SJSA1 (cell line): ENCODE data around the gene UVSSA. TPM values are rescaled to one million over a fixed set of nuclear protein-coding genes. Genes with fewer than 3 reads are reported as not detected.

ENCODE experiments used
- DNase-seq, 2 experiments: peaks; one replicate each; pipeline ENCODE4 v3.0.0-alpha.2; 2015 to 2020; ENCODE audit warnings: low spot score in 2 of 2, low read depth in 1 of 2
- H3K27ac ChIP-seq: fragments of 250-450 bp; sonication (Bioruptor Pico); 2 replicates; pipeline ENCODE4 v1.5.1; 2020; ENCODE audit warnings: mild to moderate bottlenecking, moderate library complexity
- H3K27me3 ChIP-seq: fragments of 250-450 bp; sonication (Bioruptor Pico); replicated peaks from 2 replicates; pipeline ENCODE4 v1.5.1; 2020; ENCODE audit warnings: mild to moderate bottlenecking, moderate library complexity
- H3K36me3 ChIP-seq: fragments of 250-450 bp; sonication (Bioruptor Pico); 2 replicates; pipeline ENCODE4 v1.5.1; 2020; ENCODE audit warnings: mild to moderate bottlenecking
- H3K4me1 ChIP-seq: fragments of 250-450 bp; sonication (Bioruptor Pico); replicated peaks from 2 replicates; pipeline ENCODE4 v1.6.1; 2021; ENCODE audit warnings: mild to moderate bottlenecking
- H3K4me3 ChIP-seq: fragments of 250-450 bp; sonication (Bioruptor Pico); 2 replicates; pipeline ENCODE4 v1.5.1; 2020; ENCODE audit warnings: mild to moderate bottlenecking
- H3K9me3 ChIP-seq: fragments of 250-450 bp; sonication (Bioruptor Pico); replicated peaks from 2 replicates; pipeline ENCODE4 v1.5.1; 2020; ENCODE audit warnings: mild to moderate bottlenecking
- total RNA-seq: library from RNA; depleted of rRNA; stranded (reverse); fragments of >200 nt; shearing (Covaris generic); gene quantifications from 2 replicates; pipeline ENCODE4 v1.2.3, GENCODE V29; 2014

Gene UVSSA
- total RNA-seq, 1 experiment from 2014 or later: 2.5 TPM

DNA sequence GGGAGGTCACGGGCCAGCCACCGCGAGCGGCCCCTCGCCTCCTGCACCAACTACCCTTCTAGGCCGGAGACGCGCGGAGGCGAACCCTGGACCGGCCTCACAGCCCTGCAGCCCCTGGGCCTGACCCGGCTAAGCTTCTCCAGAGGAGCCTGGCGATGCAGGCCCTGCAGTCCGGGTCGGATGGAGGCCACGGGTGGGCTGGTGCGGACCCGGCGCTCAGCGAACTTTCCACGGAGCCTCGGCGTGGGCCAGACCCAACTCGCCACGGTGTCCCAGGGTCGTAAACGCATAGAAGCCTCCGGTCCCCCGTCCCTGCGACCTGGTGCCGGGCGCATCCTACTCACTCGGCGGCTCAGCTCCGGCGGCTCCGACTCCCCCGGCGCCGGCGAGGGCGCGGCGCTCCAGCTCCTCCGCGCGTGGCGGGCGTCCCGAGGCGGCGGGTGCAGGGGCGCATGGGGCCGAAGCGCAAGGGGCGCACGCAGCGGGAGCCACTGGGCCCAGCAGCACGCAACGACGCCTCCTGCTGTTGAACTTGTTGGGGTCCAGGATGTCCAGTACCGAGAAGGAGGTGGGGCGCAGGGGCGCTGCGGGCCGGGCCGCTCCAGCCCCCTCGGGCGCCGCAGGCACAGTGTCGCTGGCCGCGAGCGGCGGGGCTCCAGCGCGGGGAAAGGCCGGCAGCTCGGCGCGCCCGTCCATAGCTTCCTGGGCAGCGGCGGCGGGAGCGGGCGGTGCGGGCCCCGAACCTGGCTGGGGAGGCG lies 58.8 kb downstream of the UVSSA start:
- Histone ChIP-seq H3K27me3 (peaks cover 33% of the 10 kb centered on the region), H3K9me3 (0 out of 2 replicates have a peak, but pooled peaks cover 2% of the 10 kb centered on the region), H3K36me3 (no peaks in the 10 kb centered on the region), H3K27ac (no peak overlapping the region), H3K4me3 (no peak overlapping the region), H3K4me1 (no peaks in the 10 kb centered on the region)
- no peak for DNase-seq

GRCh38 chr4:1406394-1406980 lies 59.5 kb downstream of the UVSSA start, which contains the start of gene NKX1-1:
NKX1-1 (minus strand) TSS chr4:1406442; CDS start chr4:1406442, 0 bp downstream.
- no peaks in the 10 kb centered on the region for H3K36me3 ChIP-seq
- no peaks in the 10 kb centered on the region for H3K4me1 ChIP-seq
- H3K27me3 ChIP-seq: peaks cover 33% of the 10 kb centered on the region

DNA sequence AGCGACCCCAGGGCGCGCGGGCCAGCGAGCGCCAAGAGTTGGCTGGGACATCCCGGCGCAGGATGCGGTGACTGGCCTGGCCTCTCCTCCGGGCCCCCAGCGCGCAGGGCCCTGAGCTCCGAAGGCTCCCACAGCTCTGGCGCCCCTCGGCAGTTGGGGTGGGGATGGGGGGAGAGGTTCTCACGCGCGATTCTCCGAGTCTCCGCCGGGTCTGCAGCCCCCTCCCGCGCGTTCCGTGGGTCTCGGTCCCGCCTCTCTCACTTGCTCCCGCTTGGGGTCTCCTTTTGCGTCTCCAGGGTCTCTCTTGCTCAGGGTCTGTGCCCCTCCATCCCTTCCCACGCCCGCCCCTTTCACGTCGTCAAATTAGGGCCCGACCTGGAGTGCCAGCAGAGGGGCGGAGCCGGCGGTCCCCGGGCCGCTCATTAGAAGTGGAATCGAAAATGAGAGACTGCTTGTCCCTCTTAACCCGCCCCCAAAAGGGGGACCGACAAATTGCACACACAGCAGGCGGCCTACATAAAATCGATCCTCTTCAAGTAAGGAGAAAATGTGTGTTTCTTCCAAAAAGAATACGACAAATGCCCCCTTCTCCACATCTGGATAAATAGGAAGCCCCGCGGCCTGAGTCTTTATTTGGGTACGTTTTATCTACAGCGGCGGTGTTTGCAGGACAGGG lies 60.1 kb downstream of the UVSSA start:
- no peaks in the 10 kb centered on the region for H3K4me1 ChIP-seq
- no peak for DNase-seq
- H3K27ac ChIP-seq: no peak overlapping the region
- H3K4me3 ChIP-seq: no peak overlapping the region
- H3K27me3 ChIP-seq: peaks cover 30% of the 10 kb centered on the region
- 0 out of 2 replicates have a peak, but pooled peaks cover 2% of the 10 kb centered on the region for H3K9me3 ChIP-seq
- no peaks in the 10 kb centered on the region for H3K36me3 ChIP-seq

More at GRCh38 chr4:1406394-1406980, 59.5 kb downstream of the UVSSA start, which contains the start of gene NKX1-1:
- H3K27ac ChIP-seq: no peak within 1 kb of the TSS
- 0 out of 2 replicates have a peak, but pooled peaks cover 2% of the 10 kb centered on the region for H3K9me3 ChIP-seq
- DNase-seq: no peak
- H3K4me3 ChIP-seq: no peak within 1 kb of the TSS

DNA sequence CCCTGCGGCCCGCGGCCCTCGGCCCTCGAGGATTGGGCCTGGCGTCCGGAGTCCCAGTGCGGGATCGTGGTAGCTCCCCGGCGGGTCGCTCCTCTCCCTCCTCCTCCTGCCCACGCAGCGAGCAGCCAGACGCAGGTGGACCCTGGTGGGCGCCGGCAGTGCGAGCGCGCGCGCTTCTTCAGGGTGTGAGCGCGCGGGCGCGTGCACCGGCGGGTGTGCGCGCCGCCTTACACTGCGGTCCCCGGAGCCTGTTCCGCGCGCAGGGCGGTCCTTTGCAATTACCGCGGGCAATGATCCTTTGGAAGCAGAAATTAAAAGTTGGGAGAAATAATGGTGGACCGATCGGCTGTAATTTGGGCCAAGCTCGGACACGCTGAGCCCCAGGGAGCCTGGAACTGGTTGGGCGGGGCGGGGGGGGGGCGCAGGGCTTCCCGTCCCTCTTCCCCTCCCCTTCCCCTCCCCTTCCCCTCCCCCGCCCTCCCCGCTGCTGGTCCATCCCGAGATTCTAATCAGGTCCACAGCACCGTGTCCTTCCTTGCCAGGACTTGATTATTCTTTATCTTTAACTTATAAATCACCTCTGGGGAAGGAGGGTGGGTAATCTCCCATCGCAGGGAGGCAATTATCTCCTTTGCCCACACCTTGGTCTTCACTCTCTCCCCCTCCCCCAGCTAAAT lies 60.8 kb downstream of the UVSSA start:
- no peak overlapping the region for H3K27ac ChIP-seq
- H3K4me3 ChIP-seq: no peak overlapping the region
- 0 out of 2 replicates have a peak, but pooled peaks cover 2% of the 10 kb centered on the region for H3K9me3 ChIP-seq
- no peaks in the 10 kb centered on the region for H3K36me3 ChIP-seq
- no peak for DNase-seq
- no peaks in the 10 kb centered on the region for H3K4me1 ChIP-seq
- peaks cover 24% of the 10 kb centered on the region for H3K27me3 ChIP-seq

GRCh38 chr4:1408418-1408817 lies 61.4 kb downstream of the UVSSA start:
- H3K4me3 ChIP-seq: no peak overlapping the region
- no peak overlapping the region for H3K27ac ChIP-seq
- no peak for DNase-seq
- H3K36me3 ChIP-seq: no peaks in the 10 kb centered on the region
- peaks cover 23% of the 10 kb centered on the region for H3K27me3 ChIP-seq
- H3K9me3 ChIP-seq: 0 out of 2 replicates have a peak, but pooled peaks cover 2% of the 10 kb centered on the region
- H3K4me1 ChIP-seq: no peaks in the 10 kb centered on the region

- Histone ChIP-seq H3K36me3 (no peaks in the 10 kb centered on the region), H3K27me3 (peaks cover 22% of the 10 kb centered on the region), H3K9me3 (0 out of 2 replicates have a peak, but pooled peaks cover 2% of the 10 kb centered on the region), H3K4me1 (no peaks in the 10 kb centered on the region), H3K27ac (no peak overlapping the region), H3K4me3 (no peak overlapping the region)
- DNase-seq: no peak
These were observed 62.1 kb downstream of the UVSSA start for GRCh38 chr4:1409079-1409478.

GRCh38 chr4:1409491-1410425 lies 62.8 kb downstream of the UVSSA start:
- H3K4me3 ChIP-seq: no peak overlapping the region
- H3K4me1 ChIP-seq: no peaks in the 10 kb centered on the region
- no peak for DNase-seq
- H3K27ac ChIP-seq: no peak overlapping the region
- peaks cover 18% of the 10 kb centered on the region for H3K27me3 ChIP-seq
- H3K36me3 ChIP-seq: no peaks in the 10 kb centered on the region
- H3K9me3 ChIP-seq: 0 out of 2 replicates have a peak, but pooled peaks cover 2% of the 10 kb centered on the region

GRCh38 chr4:1410491-1411325 lies 63.7 kb downstream of the UVSSA start:
- H3K9me3 ChIP-seq: 0 out of 2 replicates have a peak, but pooled peaks cover 2% of the 10 kb centered on the region
- H3K27me3 ChIP-seq: peaks cover 14% of the 10 kb centered on the region; the same call in 1 of the 2 replicates
- no peaks in the 10 kb centered on the region for H3K36me3 ChIP-seq
- H3K27ac ChIP-seq: no peak overlapping the region
- H3K4me1 ChIP-seq: no peaks in the 10 kb centered on the region
- DNase-seq: no peak
- H3K4me3 ChIP-seq: no peak overlapping the region

GRCh38 chr4:1411436-1412375 lies 64.7 kb downstream of the UVSSA start:
- DNase-seq: no peak
- no peaks in the 10 kb centered on the region for H3K36me3 ChIP-seq
- no peak overlapping the region for H3K4me3 ChIP-seq
- H3K9me3 ChIP-seq: no peaks in the 10 kb centered on the region
- no peaks in the 10 kb centered on the region for H3K4me1 ChIP-seq
- H3K27ac ChIP-seq: no peak overlapping the region
- H3K27me3 ChIP-seq: peaks cover 9% of the 10 kb centered on the region; the same call in 1 of the 2 replicates

GRCh38 chr4:1412376-1413203 lies 65.6 kb downstream of the UVSSA start:
- DNase-seq: no peak
- Histone ChIP-seq H3K27ac (no peak overlapping the region), H3K36me3 (no peaks in the 10 kb centered on the region), H3K9me3 (no peaks in the 10 kb centered on the region), H3K4me1 (no peaks in the 10 kb centered on the region), H3K27me3 (peaks cover under 1% of the 10 kb centered on the region; the same call in 1 of the 2 replicates), H3K4me3 (no peak overlapping the region)
